HL-60 (cell line): ENCODE data around the gene FASTK.

Experiments used
- CTCF ChIP-seq: IDR thresholded peaks from one replicate; pipeline ENCODE4 v1.5.1; 2011; ENCODE audit warnings: low read length, control low read depth, inconsistent platforms; ENCODE audit not compliant: insufficient read depth
- POLR2AphosphoS5 ChIP-seq: IDR thresholded peaks from 2 replicates; pipeline ENCODE4 v1.6.1; 2012; ENCODE audit warnings: low read depth

DNA sequence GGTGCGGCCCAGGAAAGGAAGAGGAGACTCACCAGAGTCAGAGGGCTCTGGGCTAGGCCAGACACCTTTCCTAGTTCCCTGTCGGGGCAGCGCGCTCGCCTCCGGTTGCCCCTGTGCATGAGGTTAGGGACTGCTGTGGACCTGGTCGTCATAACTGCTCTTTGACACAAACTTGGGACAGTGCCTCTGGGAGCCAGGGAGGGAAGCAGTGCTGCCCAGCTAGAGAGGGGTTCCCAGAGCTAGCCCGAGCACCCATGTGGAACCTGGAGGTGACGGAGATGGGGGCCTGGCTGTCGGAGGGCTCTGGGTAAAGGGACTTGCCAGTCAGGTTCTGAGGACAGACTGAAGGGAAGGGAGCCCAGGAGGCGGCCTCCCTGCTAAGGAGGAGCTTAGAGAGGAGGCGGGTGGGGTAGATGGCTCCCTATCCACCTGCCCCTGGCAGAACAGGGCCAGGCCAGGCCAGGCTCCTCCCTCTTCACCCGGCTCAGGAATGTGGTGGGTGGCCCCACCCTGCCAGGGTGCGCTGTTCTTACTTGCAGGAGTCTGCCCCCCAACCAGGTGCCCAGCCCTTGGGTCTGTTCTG is 35.3 kb upstream of the FASTK start:
- TF ChIP-seq CTCF (no peak), POLR2AphosphoS5 (no peak)
